NCI-H748 (cell line): Measurements from ENCODE around the gene DNAJC6.
A peak's percentile ranks its signal among the peaks of the same experiment; 100 is the strongest.

ENCODE experiments used
- DNase-seq: peaks from one replicate; lab custom pipeline; 2025; ENCODE audit not compliant: unreplicated experiment; lab: John Stamatoyannopoulos, UW

Gene DNAJC6

DNA sequence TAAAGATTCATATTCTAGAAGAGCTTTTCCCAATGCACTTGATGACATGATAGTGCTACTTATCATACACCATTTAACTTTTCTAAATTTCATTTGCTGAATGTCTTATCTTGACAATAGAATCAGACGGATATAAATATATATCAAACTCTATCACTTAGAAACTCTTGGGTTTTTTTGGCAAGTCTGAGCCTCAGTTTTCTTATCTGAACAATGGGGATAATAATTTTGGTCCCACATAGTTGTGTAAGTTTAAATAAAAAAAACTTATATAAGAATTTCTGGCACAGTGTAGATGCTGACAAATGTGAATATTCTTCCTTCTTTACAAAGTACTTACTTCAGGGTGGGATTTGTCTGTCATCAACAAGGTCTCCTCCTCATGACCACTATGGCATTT lies 89.7 kb downstream of the DNAJC6 start:
- no peak for DNase-seq

DNA sequence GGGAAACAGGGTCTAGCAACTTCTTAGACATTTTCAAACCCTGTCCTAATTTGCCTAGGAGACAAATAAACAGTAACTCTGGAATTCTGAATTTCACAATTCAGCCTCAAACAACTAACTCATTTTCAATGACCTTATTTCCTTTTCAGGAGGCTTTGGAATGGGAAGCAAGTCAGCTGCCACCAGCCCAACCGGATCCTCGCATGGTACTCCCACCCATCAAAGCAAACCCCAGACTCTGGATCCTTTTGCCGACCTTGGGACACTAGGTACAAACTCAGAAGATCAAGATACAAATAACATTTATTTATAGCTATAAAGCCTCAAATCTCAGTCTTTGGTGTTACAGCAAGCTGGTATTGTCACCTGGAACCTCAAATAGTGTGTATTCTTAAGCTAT lies 92.3 kb downstream of the DNAJC6 start:
- DNase-seq: no peak

DNA sequence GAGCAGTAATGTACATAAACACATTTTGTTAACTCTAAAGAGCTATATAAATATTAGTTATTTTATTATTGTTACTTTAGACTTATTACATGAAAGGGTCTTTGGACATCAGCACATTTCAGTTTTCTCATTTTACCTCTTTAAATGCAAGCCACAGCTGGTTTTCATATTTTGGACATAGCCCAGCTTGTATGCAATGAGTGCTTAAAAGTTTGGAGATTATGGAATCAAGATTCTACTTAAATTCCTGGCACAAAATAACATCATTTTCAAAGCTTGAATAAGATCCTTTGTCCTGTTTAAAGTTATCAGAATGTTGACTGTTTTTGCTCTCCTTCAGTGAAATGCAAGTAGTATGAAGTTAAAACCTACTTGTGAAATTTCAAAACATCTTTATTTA lies 95.6 kb downstream of the DNAJC6 start:
- DNase-seq: no peak

DNA sequence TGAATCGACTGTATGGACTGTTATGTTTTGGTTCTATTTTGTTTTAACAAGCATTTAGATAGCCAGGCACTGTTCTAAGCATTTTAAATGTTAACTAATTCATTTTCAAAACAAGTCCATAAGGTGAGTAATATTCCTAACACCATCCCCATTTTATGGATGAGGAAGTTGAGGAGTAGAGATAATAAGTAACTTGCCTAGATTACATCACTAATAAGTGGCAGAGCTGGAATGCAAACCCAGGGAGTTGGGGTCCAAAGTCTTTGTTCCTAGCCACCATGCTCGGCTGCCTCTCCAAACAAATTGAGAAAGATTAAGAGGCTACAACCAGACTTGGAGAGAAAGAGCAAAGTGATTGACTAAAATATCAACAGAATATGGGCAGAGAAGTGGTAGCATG lies 98.5 kb downstream of the DNAJC6 start:
- no peak for DNase-seq

DNA sequence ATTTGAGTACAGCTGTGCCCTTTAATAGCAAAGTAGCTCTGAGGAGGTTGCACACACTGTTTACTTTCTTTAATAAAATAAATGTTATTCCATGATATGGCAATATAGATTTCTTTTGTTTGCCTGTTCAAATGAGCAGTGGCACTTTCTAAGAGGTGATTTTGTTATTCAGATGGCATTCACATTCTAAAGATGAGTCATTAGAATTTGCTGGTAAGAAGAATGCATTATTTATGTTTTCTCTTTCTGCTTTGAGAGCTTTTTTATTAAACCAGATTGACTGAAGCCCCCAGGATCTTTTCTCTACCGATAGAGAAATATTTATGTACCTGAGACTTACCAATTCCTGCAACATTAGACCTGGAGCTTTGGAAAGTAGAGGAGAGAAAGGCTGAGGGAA lies 100.0 kb downstream of the DNAJC6 start:
- DNase-seq: no peak

DNA sequence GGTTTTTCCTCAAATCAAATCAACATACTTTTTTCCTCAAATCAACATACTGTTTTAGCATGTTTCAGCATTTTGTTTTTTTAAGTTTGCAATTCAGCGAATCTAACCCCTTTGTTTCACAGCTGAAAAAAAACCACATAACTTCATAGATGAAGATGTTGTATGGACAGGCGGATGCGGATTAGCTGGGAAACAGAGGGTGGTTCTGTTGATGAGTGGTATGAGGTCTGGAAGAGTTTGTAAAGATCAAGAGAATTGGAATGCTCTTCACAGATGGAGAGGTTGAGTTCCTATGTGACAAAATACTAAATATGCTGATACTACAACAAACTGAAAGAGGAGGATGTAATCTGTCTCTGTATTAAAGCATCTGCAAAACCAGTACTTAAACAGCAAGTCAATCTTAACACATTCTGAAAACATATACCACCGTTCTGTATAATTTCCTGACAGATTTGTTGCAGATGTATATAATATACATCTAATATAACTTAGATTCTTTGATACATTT lies 100.5 kb downstream of the DNAJC6 start:
- no peak for DNase-seq

DNA sequence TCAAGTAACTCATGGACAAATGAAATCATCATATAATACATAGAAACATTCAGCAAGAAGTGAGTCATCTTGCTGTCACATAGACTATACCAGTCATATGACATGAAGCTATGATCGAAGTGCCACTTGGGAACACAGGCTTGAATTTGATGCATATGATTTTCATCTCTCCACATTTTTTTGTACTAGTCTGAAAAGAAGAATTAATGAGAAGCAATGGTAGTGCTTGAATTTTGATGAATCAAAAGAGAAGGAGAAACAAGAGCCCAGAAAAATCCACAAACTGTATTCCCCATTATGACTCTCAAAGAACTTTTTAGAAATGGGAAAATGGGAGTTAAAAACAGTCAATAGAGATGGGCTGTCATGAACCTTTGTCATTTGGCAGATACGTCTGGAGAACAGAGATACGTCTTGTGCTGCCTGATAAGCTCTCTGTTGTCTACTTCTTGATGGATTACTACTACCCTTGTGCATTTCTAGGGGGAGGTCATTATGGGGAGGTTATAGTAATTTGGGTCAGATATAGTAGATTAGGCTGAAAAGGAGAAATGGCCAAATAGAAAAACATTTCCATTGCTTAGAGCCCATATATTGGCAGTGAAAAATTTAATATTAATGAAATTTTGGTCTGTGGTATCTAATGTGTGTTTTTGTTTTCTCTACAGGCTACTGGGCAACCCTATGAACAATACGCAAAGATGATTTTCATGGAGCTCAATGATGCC lies 103.1 kb downstream of the DNAJC6 start:
- DNase-seq: no peak

DNA sequence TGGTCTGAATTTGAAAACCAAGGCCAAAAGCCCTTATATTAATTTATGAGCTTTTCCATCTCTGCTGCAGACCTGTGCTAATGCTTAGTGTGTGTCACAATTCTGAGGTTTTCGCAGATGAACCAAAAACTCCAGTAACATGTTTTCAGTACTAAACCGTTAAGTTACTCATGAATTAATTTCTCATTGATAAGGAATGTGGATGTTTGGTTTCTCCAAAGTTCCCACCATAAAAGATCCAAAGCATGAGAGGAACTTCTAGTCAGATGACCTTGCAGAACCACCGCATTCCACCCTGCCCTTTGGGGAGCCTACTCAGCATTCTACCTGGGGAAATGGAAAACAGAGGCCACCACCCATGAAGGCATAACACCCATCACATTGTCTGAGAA lies 103.6 kb downstream of the DNAJC6 start:
- DNase-seq: no peak

DNA sequence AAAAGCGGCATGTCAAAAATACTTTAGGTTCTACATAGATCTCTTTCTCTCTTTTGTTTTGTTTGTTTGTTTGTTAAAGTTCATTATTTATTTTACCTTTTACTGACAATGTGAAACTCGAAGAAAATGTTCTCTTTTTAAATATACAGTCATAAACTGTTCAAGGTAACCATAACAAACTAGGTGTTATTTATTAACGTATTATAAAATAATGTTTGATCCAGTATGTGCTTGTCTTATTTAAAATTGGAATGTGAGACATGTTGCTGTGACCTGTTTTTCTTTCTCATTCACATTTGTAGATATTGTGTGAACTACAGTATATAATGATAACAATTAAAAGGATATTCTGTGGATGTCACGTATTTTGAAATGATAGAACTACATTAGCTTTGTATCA lies 105.2 kb downstream of the DNAJC6 start:
- no peak for DNase-seq

DNA sequence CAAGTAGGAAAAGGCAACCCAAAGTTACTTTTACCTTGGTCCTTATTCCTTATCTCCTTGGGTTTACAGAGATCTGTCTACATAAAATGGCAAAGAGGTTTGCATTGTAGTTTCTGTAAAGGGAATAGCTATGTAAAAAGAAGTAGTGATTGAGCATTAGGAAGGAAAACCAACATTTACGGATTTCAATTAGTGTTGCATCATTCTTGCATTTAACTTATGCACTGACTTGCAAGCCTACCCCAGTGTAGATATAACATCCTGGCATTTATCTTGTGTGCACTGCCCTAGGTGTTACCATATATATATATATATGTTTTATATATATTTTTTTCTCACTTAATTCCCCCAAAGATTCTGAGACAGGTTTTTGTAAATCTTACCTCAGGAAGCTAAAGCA lies 107.4 kb downstream of the DNAJC6 start:
- DNase-seq: no peak

DNA sequence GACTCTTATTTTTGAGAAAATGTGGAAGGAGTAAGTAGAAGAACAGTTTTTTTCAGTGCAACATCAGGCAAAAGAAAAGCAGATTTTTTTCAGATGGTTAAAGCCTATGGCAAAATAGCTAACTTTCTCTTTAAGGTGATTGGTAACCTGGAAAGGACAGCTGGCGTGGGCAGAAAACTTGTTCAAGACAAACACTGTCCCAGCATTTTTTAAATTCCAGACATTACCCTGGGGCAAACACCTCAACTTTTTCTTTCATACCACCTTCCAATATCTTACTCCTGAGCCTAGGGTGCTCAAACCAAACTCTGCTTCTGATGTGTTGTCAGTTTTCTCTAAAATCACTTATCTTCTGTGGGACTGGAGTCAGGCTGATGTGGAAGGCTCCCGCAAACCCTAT lies 108.4 kb downstream of the DNAJC6 start:
- DNase-seq: no peak

DNA sequence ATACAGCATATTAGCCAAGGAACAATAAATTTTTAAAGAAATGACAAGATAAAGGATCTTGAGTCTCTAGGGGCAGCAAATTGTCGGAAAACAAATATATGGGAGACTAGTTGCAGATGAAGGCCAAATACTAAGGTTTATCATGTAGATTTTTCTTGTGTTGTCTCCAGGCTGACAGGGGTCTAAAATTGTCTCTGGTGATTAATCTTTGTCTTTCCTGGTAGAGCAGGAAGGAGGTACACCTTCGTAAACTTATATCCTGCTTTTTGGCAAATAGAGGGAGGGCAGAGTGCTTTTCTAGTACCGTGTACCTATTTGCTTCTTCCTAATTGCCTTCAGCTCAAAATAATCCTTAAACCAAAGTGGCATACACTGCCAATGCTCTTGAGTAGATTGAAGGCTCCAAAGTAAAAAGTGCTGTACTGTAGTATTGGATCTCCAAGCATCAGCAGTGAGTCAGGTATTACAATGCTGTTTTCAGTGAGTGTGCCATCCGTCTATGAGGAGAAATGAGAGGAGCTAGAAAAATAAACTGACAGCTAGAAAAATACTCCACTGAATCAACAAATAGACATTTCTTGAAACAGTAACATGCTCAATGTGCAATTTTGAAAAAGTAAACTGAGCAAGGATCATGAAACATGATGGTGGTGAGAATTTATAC lies 109.3 kb downstream of the DNAJC6 start:
- no peak for DNase-seq

DNA sequence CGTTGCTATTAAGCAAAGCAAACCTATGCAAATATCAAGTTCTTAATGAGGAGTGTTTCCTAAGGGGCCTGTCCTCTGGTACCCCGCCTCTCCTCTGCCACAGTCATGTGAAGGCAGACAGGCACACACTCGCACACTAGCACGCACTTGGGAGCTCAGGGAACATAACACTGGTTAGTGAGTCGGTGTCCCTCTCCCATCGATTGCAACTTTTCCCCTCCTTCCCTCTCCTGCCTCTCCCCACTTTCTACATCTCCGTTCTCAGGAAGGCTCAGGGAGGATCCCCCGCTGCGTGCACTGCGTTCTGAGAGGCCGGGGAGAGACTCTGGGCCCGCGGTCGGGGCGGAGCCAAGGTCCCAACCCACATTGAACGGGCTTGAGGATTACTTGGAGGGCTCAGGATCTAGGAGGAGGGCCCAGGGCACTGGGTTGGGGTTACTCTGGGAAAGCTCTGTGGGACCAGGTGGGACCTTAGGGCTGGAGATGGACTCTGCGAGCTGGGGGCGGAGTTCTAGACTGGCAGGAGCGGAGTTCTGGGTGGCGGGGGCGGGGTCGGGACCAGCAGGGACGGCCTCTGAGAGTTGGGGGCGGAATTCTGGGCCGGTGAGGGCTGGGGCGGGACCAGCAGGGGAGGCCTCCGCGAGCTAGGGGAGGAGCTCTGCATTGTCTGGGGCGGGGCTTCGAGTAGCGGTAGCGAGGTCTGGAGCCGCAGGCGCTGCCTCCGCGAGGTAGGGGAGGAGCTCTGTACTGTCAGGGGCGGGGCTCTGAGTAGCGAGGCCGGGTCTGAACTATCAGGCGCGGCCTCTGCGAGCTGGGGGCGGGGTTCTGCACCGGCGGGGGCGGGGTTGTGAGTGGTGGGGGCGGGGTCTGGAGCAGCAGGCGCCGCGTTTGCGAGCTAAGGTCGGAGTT lies 110.6 kb downstream of the DNAJC6 start:
- DNase-seq: peak; percentile 97

DNA sequence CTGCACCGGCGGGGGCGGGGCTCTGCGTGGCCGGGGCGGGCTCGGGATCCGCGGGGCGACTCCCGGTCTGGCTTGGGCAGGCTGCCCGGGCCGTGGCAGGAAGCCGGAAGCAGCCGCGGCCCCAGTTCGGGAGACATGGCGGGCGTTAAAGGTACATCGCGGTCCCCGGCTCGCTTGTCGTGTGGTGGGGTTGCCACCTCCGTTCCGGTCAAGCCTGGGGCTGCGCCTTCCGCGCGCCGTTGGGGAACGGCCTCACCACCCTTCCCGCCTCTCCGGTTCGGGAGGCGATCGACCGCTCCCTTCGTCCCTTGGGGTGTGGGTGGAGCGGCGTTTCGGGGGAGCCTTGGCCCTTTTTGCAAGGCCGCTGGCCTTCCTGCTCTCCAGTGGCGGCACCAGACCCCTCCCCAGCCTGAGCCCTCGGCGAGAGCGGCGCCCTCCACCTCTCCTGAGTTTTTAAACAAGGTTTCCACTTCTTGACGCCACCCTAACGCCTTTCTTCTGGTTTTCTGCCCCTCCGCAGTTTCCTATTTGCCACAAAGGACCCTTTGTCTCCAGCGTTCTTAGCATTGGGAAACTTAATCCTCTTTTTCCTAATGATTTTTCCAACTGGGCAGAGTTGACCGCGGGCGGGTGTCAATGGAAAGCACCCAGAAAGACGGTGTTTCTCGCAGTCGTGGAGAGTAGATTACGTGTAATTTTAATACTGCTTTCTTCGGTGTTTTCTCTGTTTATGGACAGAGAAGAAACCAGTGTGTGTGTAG lies 111.4 kb downstream of the DNAJC6 start, which contains the start of the genes LEPR and LEPROT:
TSS of gene LEPR (plus strand) at position 79 of the 761 bp plus-strand sequence. CDS start 144,898 bp downstream, outside the sequence.
TSS of gene LEPROT (plus strand) at position 79 of the 761 bp plus-strand sequence. CDS start at position 136, 57 bp downstream.
- peak; percentile 97 for DNase-seq

DNA sequence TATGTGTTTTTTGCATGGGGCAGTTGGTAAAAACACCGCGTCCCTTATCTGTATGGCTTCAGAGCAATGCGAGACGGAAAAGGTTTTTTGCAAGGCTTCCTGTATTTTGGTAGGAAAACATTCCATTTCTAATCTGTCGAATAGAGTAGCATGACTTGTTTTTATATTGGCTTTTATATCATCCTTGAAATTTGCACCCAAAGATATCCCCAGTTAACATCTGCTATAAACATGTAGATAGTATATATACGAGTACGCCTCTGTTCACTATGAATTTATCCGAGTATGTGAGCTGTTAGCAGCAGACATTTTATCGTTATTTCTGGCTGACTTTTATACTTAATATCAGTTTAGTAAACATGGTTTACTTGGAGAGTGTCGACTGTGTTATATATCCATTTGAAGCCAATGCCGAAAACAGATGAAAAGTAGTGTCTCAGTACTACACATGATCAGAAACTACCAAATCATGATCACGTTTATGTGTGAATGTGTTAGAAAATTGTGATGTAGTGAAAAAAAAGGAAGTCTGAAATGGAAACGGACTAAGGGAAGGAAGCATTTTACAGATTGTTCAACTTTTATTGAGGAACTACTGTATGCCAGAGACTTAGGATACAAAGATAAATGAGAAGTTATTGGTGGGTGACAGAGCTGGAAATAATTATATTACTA lies 112.1 kb downstream of the DNAJC6 start:
- DNase-seq: peak; percentile 39

DNA sequence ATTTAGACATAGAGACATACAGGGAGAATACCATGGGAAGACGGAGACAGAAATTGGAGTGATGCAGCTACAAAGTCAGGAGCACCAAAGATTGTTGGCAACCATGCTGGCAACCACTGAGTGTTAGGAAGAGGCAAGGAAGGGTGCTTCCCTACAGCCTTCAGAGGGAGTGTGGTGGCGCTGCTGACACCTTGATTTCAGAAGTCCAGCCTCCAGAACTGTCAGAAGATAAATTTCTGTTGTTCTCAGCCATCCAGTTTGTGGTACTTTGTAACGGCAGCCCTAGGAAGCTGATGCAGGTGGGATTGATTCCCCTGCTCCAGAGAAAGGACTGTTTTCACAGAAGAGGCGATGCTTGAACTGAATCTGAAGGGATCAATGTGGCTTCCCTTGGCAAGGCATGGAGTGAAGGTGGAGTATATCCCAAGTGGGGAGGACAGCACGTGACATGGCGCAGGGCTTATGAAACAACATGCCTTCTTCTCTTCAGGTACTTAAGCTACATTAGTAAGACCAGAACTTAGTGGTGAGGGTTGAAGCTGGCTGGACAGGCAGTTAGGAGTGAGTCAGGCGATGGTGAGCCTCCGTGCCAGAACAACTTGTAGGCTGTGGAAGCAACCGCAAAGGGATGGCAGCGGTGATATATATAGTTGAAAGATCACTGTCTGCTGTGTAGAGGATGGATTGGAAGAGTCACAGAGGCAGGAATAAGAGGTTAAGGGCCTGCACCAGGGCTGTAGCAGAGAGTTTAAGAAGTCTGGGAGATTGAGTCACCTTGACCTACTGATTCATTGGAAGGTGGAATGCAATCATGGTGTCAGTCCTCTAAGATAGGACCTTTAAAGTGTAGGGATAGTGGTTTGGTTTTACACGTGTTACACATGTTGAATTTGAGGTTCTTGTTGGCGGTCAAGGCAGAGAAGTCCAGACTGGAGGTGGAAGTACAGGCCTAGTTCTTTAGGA lies 113.2 kb downstream of the DNAJC6 start:
- DNase-seq: no peak

DNA sequence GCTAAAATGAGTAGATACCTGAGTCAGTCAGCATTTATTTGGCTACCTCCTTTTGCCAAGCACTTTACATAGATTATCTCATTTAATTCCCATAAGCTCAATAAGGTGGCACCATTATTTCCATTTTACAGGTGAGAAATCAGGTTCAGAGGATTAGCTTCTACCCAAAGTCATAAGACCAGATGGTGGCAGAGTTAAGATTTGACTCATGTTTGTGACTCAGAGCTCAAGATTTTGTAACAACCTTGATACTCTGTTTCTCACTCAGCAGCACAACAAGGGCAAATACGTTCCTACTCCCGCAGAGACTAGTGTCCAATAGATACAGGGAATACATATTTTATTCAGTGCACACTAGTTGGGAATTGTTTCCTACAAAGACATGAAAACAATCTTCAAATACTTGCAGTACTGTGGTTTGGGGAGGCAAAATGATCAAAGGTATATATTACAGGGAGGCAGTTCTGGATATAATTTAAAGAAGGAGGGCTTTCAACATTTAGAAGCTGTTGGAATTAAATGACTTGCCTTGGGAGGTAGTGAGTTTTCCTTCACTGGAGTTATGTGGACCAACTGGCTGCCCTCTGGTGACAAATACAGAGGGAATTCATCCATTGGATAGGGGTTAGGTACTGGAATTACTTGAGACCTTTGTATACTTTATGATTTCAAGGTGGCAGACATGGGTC lies 114.7 kb downstream of the DNAJC6 start:
- no peak for DNase-seq

DNA sequence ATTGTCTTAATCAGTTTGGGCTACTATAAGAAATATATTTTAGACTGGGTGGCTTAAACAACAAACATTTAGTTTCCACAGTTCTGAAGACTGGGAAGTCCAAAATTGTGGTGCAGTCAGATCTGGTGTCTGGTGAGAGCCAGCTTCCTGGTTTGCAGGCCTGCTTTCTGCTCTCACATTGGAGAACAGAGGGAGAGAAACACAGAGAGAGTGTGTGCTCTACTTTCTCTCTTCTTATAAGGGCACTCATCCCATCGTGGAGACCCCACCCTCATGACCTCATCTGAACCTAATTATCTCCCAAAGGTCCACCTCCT lies 115.2 kb downstream of the DNAJC6 start:
- DNase-seq: no peak

DNA sequence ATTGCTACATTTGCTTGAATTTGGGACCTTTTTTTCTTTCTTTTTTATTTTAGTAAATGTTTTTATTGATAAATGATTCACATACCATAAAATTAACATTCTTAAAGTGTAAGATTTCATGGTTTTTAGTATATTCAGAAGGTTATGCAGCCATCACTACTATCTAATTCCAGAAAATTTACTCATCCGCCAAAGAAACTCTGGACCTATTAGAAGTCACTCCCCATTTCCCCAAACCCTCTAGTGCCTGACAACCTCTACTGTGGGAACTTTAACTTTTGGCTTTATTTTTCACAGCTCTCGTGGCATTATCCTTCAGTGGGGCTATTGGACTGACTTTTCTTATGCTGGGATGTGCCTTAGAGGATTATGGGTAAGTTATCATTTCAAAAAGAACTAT lies 115.7 kb downstream of the DNAJC6 start:
- no peak for DNase-seq
